22Rv1 (cell line): Measurements from ENCODE around the gene DYNLT4.
A peak's percentile ranks its signal among the peaks of the same experiment; 100 is the strongest.

Experiments used
- H3K27ac ChIP-seq: fragments of 450-650 bp; 2 replicates; pipeline ENCODE4 v1.5.1; 2017
- ZFX ChIP-seq: fragments of 450-650 bp; IDR thresholded peaks from 2 replicates; pipeline ENCODE4 v1.6.1; 2017; ENCODE audit warnings: antibody characterized with exemption, borderline replicate concordance
- TF ChIP-seq, protein P1 (sequence below): fragments of 450-650 bp; IDR thresholded peaks from 2 replicates; pipeline ENCODE4 v1.5.1; 2017; ENCODE audit warnings: mild to moderate bottlenecking

Gene DYNLT4

DNA sequence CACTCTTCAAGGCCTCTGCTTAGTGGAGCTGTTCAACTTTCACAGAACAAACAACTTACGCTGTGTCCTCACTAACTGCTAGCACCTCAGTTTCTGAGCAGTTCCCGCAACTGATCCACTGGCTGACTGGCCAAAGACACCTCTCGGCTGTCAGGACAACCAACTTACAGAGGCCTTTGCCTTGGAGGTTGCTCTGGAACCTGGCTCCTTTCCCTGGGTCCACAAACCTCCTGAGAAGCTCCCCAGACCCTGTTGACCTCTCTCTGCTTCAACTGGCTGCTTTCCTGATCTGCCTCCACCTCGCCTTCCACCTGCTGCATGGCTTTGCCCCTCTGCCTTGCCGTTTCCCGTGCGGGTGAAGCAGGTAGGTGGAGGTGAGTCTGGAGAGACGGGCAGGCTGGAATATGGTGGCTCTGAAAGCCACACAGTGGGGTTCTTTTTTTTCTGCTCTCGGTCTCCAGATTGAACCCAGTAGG is 14.1 kb upstream of the DYNLT4 start:
- TF ChIP-seq ZFX = no peak
- TF ChIP-seq, protein P1, sequence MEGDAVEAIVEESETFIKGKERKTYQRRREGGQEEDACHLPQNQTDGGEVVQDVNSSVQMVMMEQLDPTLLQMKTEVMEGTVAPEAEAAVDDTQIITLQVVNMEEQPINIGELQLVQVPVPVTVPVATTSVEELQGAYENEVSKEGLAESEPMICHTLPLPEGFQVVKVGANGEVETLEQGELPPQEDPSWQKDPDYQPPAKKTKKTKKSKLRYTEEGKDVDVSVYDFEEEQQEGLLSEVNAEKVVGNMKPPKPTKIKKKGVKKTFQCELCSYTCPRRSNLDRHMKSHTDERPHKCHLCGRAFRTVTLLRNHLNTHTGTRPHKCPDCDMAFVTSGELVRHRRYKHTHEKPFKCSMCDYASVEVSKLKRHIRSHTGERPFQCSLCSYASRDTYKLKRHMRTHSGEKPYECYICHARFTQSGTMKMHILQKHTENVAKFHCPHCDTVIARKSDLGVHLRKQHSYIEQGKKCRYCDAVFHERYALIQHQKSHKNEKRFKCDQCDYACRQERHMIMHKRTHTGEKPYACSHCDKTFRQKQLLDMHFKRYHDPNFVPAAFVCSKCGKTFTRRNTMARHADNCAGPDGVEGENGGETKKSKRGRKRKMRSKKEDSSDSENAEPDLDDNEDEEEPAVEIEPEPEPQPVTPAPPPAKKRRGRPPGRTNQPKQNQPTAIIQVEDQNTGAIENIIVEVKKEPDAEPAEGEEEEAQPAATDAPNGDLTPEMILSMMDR = no peak
- no peak overlapping the region for H3K27ac ChIP-seq

DNA sequence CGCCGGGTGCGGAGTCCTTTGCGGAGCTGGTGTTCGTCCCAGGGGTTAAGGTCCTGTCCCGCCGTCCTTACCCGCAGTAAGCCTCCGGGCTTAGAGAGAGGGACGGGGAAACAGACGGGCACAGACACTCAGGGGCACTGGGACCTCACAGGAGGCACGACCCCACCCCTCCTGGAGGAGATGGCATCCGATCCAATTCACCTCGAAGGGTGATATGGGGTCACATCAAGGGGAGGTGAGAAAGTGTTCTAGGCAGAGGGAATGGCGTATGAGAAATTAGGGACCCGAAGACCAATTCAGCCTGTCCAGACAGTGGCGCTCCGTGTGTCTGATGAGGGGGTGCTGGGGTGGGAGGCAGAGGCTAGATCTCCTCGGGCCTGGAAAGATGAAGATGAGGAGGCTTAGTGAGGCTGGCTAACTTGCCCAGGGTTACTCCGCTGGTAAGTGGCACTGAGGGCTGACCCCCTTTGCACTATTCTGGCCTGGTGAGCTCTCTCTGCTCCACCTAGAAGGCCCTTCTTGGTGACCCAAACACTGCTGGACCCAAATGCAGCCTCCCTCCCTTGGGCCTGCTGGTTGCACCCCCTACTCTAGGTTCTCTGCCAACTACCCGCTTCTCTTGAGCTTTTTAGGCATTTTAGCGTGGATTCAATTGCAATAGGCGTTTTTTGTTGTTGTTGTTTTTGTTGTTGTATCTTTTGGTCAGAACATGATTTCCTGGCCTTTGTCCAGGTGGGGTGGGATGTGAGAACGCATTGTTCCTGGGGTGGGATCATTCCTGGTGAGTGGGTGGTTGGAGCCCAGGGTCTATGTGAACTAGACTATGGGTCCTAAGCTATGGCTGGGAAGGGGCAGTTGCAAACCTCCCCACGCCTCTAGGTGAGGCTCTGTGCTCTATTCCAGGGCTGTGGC is 13.4 kb upstream of the DYNLT4 start:
- H3K27ac ChIP-seq = peak overlapping the region; percentile 97
- TF ChIP-seq, protein P1 = no peak
- TF ChIP-seq ZFX = no peak

DNA sequence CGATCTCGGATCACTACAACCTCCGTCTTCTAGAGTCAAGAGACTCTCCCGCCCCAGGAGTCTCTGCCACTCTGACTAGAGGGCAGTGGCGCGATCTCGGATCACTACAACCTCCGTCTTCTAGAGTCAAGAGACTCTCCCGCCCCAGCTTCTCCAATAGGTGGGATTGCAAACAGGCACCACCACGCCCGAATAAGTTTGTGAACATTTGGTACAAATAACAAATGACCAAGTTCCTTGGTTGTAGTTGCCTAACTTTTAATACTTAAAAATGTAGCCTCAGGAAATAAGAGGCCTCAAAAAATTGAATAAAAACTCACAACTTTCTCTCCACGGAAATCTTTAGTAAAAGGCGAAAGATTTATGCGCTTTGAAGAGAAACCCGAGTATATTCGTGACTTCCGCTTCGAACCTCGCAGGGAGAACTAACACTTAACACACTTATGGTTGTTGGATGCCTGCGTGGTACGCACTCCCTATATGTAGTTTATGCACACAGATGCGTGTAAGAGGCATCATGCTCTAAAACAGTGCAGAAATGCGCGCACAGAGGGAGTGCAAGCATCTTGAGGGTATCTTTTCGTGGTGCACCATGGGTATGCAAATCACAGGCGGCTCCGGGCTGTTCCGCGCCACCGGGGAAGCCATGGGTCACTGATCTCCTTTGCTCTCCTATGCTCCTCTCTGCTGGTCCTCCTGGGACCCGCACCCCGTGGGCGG is 12.6 kb upstream of the DYNLT4 start:
- no peak for TF ChIP-seq ZFX
- TF ChIP-seq, protein P1 = peak; percentile 14
- peak overlapping the region; percentile 97 for H3K27ac ChIP-seq

DNA sequence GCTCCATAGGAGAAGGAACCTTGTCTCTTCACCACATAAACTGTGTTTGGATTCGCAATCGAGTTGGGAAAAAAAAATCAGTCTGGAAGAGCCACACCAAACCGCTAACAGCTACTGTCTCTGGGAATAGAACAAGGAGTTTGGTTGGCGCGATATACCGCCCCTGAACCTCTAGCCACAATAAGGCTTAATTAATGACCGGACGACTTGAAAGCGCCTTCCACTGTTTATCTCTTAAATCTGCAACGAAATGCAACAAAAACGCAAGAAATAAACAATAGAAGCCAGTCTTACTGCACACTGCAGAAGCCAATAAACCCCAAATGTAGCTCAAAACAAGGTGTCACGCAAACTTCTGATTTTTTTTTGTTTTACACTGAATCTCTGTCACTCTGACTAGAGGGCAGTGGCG is 12.1 kb upstream of the DYNLT4 start:
- H3K27ac ChIP-seq = peak overlapping the region; percentile 97
- TF ChIP-seq ZFX = no peak
- TF ChIP-seq, protein P1 = peak; percentile 31

DNA sequence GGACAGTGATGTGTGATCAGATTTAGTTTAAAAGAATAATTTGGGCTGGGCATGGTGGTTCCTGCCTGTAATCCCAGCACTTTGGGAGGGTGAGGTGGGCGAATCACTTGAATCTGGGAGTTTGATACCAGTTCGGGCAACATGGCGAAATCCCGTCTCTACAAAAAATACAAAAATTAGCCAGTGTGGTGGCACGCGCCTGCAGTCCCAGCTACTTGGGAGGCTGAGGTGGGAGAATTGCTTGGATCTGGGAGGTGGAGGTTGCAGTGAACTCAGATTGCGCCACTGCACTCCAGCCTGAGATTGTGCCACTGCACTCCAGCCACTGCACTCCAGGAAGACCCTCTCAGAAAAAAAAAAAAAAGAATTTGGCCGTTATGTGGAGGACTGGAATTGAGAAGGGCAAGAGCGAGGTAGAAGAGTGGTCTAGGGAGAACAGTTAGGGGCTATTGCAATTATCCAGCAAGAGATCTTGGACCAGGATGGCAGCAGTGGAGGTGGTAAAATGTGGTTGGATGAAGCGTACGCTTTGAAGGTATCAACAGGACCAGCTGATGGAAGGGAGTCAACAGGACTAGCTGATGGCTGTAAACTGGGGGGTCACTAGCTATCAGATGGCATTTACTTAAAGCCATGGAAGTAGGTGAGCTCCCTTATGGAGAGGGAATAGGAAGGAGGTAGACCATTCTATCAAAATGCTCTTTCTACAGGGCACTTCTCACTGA is 10.8 kb upstream of the DYNLT4 start:
- peak overlapping the region; percentile 97 for H3K27ac ChIP-seq
- TF ChIP-seq, protein P1 = no peak
- TF ChIP-seq ZFX = no peak

DNA sequence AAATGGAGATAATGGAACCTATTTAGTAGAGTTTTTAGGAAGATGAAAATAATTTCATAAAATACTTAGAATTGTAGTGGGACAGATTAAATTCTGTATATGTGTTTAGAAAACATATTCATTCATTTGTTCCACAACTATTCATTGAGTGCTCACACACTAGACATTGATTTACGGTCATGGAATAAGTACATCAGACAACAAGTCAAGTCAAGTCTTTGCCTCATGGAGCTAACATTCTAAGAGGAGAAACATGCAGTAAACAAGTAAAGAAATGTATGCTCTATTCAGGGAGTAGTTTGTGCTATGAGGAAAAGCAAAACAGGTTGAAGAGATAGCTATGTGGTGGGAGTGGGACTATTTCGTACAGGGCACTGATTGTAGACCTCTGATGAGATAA is 10.2 kb upstream of the DYNLT4 start:
- TF ChIP-seq ZFX = no peak
- TF ChIP-seq, protein P1 = no peak
- peak overlapping the region; percentile 15 for H3K27ac ChIP-seq

DNA sequence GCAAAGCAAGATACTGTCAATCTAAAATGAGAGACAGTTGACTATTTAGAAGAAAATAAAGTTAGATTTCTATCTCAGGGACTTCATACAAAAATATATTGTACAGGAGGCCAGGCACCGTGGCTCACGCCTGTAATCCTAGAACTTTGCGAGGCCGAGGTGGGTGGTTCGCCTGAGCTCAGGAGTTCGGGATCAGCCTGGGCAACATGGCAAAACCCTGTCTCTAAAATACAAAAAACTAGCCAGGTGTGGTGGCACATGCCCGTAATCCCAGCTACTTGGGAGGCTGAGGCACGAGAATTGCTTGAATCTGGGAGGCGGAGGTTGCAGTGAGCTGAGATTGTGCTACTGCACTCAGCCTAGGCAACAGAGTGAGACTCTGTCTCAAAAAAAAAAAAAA is 8.8 kb upstream of the DYNLT4 start:
- H3K27ac ChIP-seq = peak overlapping the region; percentile 90
